ENCODE results near the gene CIAPIN1. TPM values are rescaled to one million over a fixed set of nuclear protein-coding genes. Genes with fewer than 3 reads are reported as not detected.

The CIAPIN1 gene
- total RNA-seq, 4 donors from 2014 or later = 9.7 to 49.0 (median 26.7) TPM

DNA sequence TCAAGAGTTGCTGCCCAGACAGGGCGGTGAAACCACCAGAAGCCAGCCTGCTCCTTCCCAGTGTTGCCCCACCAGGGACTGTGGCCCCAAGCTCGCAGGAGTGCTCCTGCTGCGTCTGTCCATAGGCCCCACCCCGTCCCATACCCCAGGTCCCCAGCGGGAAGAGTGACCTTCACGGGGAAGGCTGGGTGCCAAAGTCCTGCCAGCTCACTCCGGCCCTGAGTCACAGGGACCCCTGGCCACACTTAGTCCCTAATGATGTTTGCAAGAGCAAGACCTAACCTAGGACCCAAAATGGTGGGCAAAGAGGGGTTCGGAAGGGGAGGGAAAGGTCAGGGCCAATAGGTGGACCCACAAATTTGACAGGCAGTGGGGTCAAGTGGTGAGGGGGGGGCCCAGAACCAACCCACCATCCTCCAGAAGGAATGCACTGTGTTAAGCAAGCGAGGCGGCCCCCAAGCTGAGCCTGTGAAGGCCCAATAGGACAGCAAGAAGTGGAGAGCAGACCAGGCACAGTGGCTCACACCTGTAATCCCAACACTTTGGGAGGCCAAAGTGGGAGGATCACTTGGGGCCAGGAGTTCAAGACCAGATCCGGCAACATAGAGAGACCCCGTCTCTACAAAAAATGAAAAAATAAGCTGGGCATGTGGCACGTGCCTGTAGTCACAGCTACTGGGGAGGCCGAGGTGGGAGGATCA, 35.8 kb upstream of the CIAPIN1 start:
- TF ChIP-seq POLR2A (IDR thresholded peaks at IDR 0.05) = no peak
- TF ChIP-seq, protein P1, sequence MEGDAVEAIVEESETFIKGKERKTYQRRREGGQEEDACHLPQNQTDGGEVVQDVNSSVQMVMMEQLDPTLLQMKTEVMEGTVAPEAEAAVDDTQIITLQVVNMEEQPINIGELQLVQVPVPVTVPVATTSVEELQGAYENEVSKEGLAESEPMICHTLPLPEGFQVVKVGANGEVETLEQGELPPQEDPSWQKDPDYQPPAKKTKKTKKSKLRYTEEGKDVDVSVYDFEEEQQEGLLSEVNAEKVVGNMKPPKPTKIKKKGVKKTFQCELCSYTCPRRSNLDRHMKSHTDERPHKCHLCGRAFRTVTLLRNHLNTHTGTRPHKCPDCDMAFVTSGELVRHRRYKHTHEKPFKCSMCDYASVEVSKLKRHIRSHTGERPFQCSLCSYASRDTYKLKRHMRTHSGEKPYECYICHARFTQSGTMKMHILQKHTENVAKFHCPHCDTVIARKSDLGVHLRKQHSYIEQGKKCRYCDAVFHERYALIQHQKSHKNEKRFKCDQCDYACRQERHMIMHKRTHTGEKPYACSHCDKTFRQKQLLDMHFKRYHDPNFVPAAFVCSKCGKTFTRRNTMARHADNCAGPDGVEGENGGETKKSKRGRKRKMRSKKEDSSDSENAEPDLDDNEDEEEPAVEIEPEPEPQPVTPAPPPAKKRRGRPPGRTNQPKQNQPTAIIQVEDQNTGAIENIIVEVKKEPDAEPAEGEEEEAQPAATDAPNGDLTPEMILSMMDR (IDR thresholded peaks at IDR 0.05) = no peak
- no peak for DNase-seq
- peaks cover 0 to 23% of the 10 kb centered on the region in 2 donors for H3K4me1 ChIP-seq
- H3K36me3 ChIP-seq = no peaks in the 10 kb centered on the region
- no peaks in the 10 kb centered on the region for H3K27me3 ChIP-seq
- no peak overlapping the region for H3K27ac ChIP-seq
- intact Hi-C loops (cut with DNase I; ENCODE audit: low total_unique reads) = no loop called here
- H3K9me3 ChIP-seq = no peaks in the 10 kb centered on the region
- no peak overlapping the region for H3K4me3 ChIP-seq

DNA sequence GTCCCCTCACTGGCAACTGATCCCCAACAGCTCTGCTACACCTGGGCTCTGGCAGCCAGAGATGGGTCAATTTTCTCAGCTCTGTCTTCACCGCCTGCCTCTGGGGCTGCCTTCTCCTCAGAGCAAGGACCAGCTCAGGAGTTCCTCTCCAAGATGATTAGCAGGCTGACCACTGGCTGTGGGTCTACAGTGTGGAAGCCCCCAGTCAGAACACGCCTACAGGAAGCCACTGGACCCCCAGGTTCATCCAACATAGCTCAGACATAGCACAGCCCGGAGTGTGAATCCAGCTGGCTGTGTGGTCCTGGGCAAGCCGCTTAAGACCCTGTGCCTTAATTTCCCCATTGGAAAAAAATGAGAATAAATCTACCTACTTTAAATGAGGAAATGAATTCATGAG, 34.2 kb upstream of the CIAPIN1 start:
- no peak for TF ChIP-seq POLR2A (IDR thresholded peaks at IDR 0.05)
- H3K4me1 ChIP-seq = peaks cover 0 to 18% of the 10 kb centered on the region in 2 donors
- H3K27ac ChIP-seq = peak overlapping the region in 1 of 2 donors; percentile 66
- no peaks in the 10 kb centered on the region for H3K9me3 ChIP-seq
- intact Hi-C loops (cut with DNase I; ENCODE audit: low total_unique reads) = no loop called here
- no peak overlapping the region for H3K4me3 ChIP-seq
- H3K36me3 ChIP-seq = no peaks in the 10 kb centered on the region
- no peak for DNase-seq
- no peaks in the 10 kb centered on the region for H3K27me3 ChIP-seq

DNA sequence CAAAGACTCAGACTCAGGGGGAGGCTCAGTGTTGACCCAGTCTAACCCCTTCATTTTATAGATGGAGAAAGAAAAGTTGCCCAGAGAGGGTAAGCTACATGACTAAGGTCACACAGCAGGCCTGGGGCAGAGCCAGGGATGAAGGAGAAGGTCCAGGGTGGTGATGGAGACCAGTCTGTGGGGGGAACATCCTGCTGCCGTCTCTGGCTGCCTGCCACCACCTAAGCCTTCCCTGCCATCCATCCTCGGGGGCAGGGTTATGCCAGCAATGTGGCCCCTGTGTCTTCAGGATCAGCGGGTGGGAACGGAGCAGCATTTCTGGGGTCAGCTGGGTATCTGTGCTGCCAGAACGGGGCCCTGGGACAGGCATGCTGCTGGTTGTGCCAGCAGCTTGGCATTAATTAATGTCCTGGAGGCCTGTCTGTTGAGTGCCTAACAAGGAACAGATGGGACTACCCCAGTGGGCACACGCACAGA, 33.6 kb upstream of the CIAPIN1 start:
- no peak for TF ChIP-seq POLR2A (IDR thresholded peaks at IDR 0.05)
- TF ChIP-seq, protein P1 (IDR thresholded peaks at IDR 0.05) = no peak
- Histone ChIP-seq H3K27me3 (no peaks in the 10 kb centered on the region), H3K9me3 (no peaks in the 10 kb centered on the region), H3K27ac (peak overlapping the region; percentile 33 to 66), H3K4me3 (no peak overlapping the region), H3K4me1 (peaks cover 0 to 18% of the 10 kb centered on the region in 2 donors), H3K36me3 (no peaks in the 10 kb centered on the region)
- intact Hi-C loops (cut with DNase I; ENCODE audit: low total_unique reads) = no loop called here
- no peak for DNase-seq

DNA sequence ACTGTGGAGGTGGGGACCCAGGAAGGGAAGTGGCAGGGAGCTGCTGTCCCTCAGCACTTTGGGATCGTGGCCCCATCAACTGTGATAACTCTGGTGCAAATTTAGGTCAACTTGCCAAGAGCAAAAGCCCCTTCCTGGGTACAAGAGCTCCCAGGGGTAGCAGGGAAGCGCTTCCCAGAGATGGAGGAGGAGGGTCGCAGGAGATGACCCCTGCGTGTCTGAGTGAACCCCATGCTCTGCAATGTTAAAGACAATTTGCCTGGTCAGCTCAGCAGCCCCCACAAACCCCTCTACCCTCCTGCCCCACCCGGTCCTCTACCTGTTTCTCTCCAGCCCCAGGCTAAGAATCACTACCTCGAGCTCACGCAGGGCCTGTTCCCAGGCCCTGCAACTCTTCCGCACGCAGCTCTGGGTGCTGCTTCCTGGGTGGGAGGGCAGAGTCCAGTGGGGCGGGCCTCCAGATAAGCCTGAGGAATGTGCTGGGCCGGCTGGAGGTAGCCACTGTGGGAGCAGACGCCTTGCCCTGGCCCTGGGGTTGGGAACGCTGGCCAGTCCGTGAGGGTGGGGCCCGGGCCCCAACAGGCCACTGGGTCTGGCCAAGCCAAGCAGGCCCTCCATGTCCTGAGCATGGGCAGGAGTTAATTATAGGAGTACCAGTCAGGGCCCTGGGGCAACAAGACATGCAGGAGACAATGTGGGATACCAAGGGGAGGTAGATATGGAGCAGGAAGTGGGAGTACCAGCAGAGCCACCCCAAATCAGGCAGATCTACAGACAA, 33.0 kb upstream of the CIAPIN1 start:
- peak overlapping the region; percentile 33 to 66 for H3K27ac ChIP-seq
- intact Hi-C loops (cut with DNase I; ENCODE audit: low total_unique reads) = no loop called here
- peak overlapping the region; percentile 19 to 29 for H3K4me3 ChIP-seq
- DNase-seq = peak; percentile 56 to 68
- no peaks in the 10 kb centered on the region for H3K36me3 ChIP-seq
- H3K4me1 ChIP-seq = peaks cover 0 to 13% of the 10 kb centered on the region in 2 donors
- no peaks in the 10 kb centered on the region for H3K27me3 ChIP-seq
- TF ChIP-seq POLR2A (IDR thresholded peaks at IDR 0.05) = peak in 1 of 2 donors; percentile 3
- TF ChIP-seq, protein P1 (IDR thresholded peaks at IDR 0.05) = no peak
- no peaks in the 10 kb centered on the region for H3K9me3 ChIP-seq

DNA sequence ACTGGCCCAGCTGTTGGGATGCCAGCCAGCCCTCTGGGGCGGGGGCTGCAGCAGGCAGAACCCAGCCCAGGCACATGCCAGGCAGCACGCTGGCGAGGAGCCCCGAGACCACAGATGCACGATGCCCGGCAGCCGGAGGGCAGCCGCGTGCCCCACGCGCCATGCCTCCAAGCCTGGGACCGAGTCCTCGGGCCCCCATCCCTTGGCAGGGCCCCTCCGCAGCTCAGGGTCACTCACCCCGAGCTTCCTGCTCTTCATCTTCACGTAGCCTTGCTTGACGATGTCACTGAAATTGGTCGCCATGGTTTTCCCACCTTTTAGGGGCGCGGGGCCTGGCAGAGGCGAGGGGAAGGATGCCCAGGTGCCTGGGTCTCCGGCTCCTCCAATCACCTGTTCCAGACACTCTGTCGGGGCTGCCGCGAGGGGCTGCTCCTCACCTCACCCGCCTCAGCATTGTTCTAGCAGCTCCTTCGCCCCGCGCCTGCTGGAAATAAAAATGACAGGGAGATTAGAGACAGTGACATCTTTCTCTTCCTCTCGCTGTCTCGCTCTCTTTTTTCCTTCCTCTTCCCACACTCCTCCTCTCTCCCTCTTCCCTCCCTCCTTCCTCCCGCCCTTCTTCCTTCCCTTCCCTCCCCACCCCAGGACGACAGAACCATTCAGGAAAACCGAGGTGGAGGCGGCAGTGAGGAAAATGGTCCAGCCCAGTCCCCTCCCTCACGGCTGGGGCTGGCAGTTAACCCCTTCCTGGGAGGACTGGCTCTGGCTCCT, 32.2 kb upstream of the CIAPIN1 start:
- Histone ChIP-seq H3K36me3 (no peaks in the 10 kb centered on the region), H3K4me1 (peaks cover 0 to 9% of the 10 kb centered on the region in 2 donors), H3K9me3 (no peaks in the 10 kb centered on the region), H3K4me3 (peak overlapping the region; percentile 19 to 29), H3K27me3 (no peaks in the 10 kb centered on the region), H3K27ac (peak overlapping the region; percentile 55 to 66)
- intact Hi-C loops (cut with DNase I; ENCODE audit: low total_unique reads) = no loop called here
- peak in 1 of 2 donors; percentile 61 for DNase-seq
- TF ChIP-seq, protein P1 (IDR thresholded peaks at IDR 0.05) = no peak
- no peak for TF ChIP-seq POLR2A (IDR thresholded peaks at IDR 0.05)

Data from uterus (tissue), 4 donors.